Fibroblast of mammary gland (primary cell): ENCODE measurements around the gene ACOXL.
A peak's percentile ranks its signal among the peaks of the same experiment; 100 is the strongest.

Experiments
- DNase-seq: peaks from one replicate; pipeline ENCODE4 v3.0.0-alpha.2; 2010; ENCODE audit warnings: low read depth
- H3K4me3 ChIP-seq: 2 replicates; pipeline ENCODE4 v1.5.1; 2011; ENCODE audit warnings: low read depth, mild to moderate bottlenecking, low read length, moderate library complexity; ENCODE audit not compliant: control insufficient read depth
- CTCF ChIP-seq: conservative IDR thresholded peaks from 2 replicates; pipeline ENCODE4 v1.5.1; 2011; ENCODE audit warnings: low read depth, low read length, inconsistent platforms; ENCODE audit not compliant: control insufficient read depth, insufficient read depth

The ACOXL gene

DNA sequence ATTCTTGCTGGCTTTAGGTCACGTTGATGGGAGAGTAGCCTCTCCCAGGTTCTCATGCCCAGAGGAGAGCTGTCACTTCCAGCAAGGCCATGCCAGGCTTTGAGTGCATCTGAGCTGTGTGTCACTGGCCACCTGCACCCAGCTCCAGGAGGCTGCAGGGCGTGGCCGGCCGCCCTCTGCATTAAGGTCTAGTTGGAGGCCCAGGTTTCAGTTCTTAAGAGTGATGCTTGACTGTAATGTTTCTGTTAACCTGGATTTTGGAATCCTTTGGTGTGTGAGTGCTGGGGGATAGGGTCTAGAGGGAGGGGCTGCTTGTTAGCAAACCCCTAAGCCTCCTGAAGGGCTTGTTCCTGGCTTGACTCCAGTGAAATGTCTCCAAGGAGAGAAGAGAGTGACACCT lies 140.1 kb downstream of the ACOXL start:
- TF ChIP-seq CTCF = no peak
- no peak for DNase-seq
- no peak overlapping the region for H3K4me3 ChIP-seq

- no peak overlapping the region for H3K4me3 ChIP-seq
- no peak for TF ChIP-seq CTCF
- no peak for DNase-seq
Observed at GRCh38 chr2:110873056-110873502, 140.7 kb downstream of the ACOXL start.

- H3K4me3 ChIP-seq = no peak overlapping the region
- no peak for DNase-seq
- no peak for TF ChIP-seq CTCF
Observed at GRCh38 chr2:110873597-110874452, 141.5 kb downstream of the ACOXL start.

DNA sequence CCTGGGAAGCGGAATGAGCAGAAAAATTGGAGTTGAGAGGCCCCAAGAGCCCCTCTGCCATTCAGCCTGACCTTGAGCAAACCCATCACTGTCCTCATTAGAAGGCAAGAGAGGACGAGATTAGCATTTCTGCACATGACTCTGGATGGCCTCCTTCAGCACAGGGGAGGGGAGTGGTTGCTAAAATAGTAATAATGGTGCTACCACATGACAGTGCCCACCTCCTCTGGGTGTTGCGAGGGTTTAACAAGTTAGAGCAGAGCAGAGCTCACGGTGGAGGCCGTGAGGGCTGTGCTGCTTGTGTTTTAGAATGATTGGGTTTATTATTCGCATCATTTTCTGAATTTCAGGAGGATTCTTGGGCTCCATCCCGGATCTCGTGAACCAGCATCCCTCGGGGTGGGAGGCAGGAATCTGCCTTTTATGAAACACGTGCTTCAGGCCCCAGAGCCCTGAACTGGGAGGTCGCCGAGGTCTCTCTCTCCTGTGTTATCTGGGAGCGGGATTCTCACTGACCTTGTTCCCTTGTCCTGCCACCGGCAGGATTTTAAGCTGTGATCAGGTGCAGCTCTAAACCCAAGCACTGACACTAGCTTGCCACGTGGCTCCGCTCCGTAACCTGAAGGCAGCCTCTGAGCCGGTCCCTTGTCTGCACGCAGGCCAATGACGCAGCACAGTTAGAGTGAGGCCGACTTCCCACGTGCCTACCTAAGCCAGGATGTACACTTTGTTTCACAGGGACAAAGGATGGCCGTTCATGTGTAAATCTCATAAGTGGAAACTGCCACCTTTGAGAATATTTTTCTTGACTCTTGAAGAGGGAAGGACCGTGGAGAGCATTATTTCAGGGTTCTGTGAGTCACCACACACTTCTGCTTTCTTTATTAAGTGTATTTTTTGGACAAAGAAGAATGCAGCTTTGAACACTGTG lies 142.3 kb downstream of the ACOXL start:
- DNase-seq = no peak
- TF ChIP-seq CTCF = no peak
- no peak overlapping the region for H3K4me3 ChIP-seq

- no peak for DNase-seq
- TF ChIP-seq CTCF = no peak
- H3K4me3 ChIP-seq = no peak overlapping the region
Observed at GRCh38 chr2:110875384-110875725, 143.0 kb downstream of the ACOXL start.

- DNase-seq = no peak
- TF ChIP-seq CTCF = peak; percentile 2
- no peak overlapping the region for H3K4me3 ChIP-seq
Observed at GRCh38 chr2:110876167-110876999, 144.0 kb downstream of the ACOXL start.
